Measurements from ENCODE around the gene ALDH3B1.

DNA sequence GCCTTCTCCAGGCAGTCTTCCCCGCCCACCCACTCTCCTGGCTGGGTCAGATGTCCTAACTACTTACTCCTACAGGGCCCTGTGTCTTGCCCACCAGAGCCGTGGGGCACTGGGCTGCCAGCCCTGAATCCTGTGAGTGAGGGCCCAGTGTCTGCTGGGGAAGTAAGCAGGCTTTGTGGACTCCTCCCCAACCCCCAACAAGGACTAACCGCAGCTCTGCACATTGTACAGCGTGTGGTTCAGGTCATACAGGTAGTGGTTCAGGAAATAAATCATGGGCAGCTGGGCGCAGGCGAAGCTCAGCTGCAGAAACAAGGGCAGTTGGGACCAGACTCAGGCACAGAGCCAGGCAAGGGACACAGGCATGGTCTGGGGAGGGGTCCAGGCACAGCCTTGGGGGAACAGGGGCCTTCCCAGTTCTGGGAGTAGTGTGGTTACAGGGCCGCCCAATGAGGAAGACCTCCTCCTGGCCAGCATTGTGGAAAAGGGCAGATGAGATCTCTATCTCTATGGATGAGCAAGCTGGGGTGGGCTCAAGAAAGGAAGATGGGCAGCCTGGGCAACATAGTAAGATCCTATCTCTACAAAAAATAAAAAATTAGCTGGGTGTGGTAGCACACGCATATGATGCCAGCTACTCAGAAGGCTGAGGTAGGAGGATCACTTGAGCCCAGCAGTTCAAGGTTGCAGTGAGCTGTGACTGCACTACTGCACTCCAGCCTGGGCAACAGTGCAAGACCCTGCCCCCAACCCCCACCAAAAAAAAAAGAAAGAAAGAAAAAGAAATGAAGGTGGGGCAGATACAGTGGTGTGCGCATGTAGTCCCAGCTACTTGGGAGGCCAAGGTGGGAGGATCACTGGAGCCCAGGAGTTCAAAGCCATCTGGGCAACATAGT is 11.7 kb upstream of the ALDH3B1 start:
- TF ChIP-seq BCL6 (CRISPR knock-in tag; IDR thresholded peaks at IDR 0.05) (no peak), HEY1 (CRISPR knock-in tag; IDR thresholded peaks at IDR 0.05; ENCODE audit: borderline replicate concordance) (no peak), NBN (IDR thresholded peaks at IDR 0.05; ENCODE audit: low read depth) (no peak), CBX5 (IDR thresholded peaks at IDR 0.05; ENCODE audit: borderline replicate concordance, low read depth) (no peak), GTF2E2 (tag; IDR thresholded peaks at IDR 0.05) (no peak)

Measured in K562 (cell line).